Muscle layer of colon (tissue), 2 donors: Measurements from ENCODE around the gene COPS3.

Experiments used
- H3K27ac ChIP-seq: one replicate; pipeline ENCODE4 v1.7.0; 2013; ENCODE audit warnings: low read depth, mild to moderate bottlenecking, low read length, moderate library complexity
- H3K27me3 ChIP-seq, 2 donors: one replicate each; pipeline ENCODE4 v1.7.0; 2013; ENCODE audit warnings: low read length in 2 of 2, mild to moderate bottlenecking in 2 of 2; ENCODE audit not compliant: insufficient read depth in 2 of 2, control insufficient read depth in 1 of 2
- H3K36me3 ChIP-seq: one replicate; pipeline ENCODE4 v1.7.0; 2013; ENCODE audit warnings: mild to moderate bottlenecking, low read length; ENCODE audit not compliant: insufficient read depth
- H3K4me1 ChIP-seq: one replicate; pipeline ENCODE4 v1.7.0; 2013; ENCODE audit warnings: mild to moderate bottlenecking, low read length; ENCODE audit not compliant: insufficient read depth
- H3K4me3 ChIP-seq, 2 donors: one replicate each; pipeline ENCODE4 v1.7.0; 2013; ENCODE audit warnings: low read length in 2 of 2, low read depth in 1 of 2, mild to moderate bottlenecking in 1 of 2, moderate library complexity in 1 of 2
- H3K9ac ChIP-seq: one replicate; pipeline ENCODE4 v1.7.0; 2013; ENCODE audit warnings: low read length
- H3K9me3 ChIP-seq: one replicate; pipeline ENCODE4 v1.7.0; 2013; ENCODE audit warnings: mild to moderate bottlenecking, low read length
- donor health status: abdominal sarcoma.
- donor health status: Adenocarcinoma of cecum.

Gene COPS3

DNA sequence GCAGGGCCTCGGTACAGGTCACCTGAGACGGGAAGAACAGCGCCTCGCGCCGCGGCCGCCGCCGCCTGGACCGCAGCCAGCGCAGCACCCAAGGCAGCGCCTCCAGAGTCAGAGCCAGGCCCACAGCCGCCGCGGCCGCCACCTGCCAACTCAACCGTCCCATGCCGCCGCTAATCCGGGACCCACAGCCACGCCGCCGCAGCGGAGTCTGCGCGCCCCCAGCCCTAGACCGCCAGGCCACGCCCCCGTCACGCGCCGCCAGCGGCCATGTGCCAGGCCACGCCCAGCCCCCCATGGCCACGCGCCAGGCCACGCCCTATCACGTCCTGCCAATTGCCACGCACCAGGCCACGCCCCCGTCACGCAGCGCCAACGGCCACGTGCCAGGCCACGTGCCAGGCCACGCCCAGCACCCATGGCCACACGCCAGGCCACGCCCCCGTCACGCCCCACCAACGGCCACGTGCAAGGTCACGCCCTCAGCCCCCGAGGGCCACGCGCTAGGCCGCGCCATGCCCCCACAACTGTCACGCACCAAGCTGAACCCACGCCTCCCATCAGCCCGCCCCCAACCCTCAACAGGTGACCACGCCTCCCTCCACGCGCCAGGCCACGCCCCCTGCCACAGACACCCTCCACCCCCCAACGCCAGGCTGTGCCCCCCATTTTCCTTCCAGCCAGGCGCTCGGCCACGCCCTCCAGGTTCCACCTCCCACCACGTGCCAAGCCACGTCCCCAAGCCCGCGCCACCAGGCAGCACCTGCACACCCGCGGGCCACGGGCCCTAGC is 74.7 kb downstream of the COPS3 start, which contains the start of gene PLD6:
Gene PLD6 (minus strand): TSS at position 210 of the 789 bp plus-strand sequence. CDS start 47 bp downstream, at position 163.
- Histone ChIP-seq H3K36me3 (peaks cover 11% of the 10 kb centered on the region), H3K9ac (peak within 1 kb of the TSS; percentile 53), H3K4me1 (peaks cover 46% of the 10 kb centered on the region), H3K27me3 (no peaks in the 10 kb centered on the region), H3K9me3 (no peaks in the 10 kb centered on the region), H3K27ac (peak within 1 kb of the TSS; percentile 98), H3K4me3 (peak within 1 kb of the TSS; percentile 52 to 58)

DNA sequence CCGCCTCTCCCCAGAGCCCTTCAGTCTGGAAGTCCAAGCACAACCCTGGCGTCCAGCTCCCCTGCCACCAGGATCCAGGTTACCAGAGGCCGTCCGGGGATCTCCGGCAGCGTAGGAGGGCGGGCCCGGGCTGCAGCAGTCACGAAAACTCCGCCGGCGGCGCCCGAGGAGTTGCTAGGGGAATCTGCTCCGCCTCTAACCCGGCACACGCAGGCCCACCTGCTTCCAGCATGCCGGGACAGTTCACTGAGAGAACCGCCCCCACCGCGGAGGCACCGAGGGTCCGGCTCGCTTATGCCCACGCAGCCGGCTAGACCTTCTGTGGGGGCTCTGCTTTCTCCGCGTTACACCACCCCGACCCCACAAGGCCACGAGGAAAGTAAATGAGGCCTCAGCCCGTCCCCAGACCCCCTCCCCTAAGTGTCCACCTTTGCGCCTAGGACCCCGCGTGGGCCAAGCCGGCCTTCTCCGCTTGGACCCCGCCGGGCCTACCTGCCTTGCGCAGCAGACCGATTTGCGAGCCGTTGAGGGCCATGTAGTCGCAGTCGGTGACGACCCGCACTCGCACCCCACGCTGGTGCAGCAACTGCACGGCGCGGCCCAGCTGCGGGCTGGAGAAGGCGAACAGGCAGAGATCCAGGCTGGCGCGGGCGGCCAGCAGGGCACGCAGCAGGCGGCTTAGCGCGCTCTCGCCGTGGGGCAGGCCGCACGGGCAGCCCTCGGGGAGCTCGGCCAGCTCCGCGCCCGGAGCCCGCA is 75.5 kb downstream of the COPS3 start:
- Histone ChIP-seq H3K9me3 (no peaks in the 10 kb centered on the region), H3K36me3 (peaks cover 11% of the 10 kb centered on the region), H3K27ac (peak overlapping the region; percentile 98), H3K4me3 (peak overlapping the region; percentile 52 to 58), H3K4me1 (peaks cover 54% of the 10 kb centered on the region), H3K27me3 (no peaks in the 10 kb centered on the region), H3K9ac (peak overlapping the region; percentile 49)

GRCh38 chr17:17204635-17205231 is 76.3 kb downstream of the COPS3 start:
- H3K9me3 ChIP-seq, result no peaks in the 10 kb centered on the region
- H3K4me1 ChIP-seq, result peaks cover 62% of the 10 kb centered on the region
- H3K27me3 ChIP-seq, result no peaks in the 10 kb centered on the region
- H3K27ac ChIP-seq, result peak overlapping the region; percentile 98
- H3K9ac ChIP-seq, result peak overlapping the region; percentile 63
- peaks cover 11% of the 10 kb centered on the region for H3K36me3 ChIP-seq
- H3K4me3 ChIP-seq, result peak overlapping the region; percentile 52 to 58

DNA sequence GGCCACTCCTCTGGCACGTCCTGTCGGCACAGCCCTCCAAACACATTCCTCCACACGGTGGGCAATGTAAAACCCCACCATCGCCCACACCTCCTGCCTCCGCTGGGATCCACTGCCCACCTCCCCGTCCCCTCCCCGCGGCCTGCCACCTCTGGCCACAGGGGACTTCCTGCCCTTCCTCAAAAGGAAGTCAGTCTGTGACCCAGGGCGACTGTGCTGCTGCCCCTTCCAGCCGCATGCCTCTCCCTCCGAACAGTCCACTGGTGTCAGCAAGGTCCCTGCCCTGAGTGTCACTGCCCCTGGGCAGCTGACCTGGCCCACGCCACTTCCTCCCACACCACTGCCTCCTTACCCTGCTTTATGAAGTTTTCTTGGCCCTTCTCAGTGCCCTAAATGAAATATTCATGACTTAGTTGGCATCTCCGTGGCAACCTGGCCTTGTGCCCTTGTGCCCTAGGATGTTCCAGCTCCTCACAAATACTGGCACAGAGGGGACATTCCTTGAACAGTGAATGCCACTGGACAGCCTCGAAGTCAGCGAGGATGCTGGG is 76.9 kb downstream of the COPS3 start:
- peak overlapping the region; percentile 98 for H3K27ac ChIP-seq
- peaks cover 66% of the 10 kb centered on the region for H3K4me1 ChIP-seq
- H3K36me3 ChIP-seq, result peaks cover 11% of the 10 kb centered on the region
- no peaks in the 10 kb centered on the region for H3K9me3 ChIP-seq
- H3K27me3 ChIP-seq, result no peaks in the 10 kb centered on the region
- H3K9ac ChIP-seq, result peak overlapping the region; percentile 63
- H3K4me3 ChIP-seq, result peak overlapping the region; percentile 10 to 52

DNA sequence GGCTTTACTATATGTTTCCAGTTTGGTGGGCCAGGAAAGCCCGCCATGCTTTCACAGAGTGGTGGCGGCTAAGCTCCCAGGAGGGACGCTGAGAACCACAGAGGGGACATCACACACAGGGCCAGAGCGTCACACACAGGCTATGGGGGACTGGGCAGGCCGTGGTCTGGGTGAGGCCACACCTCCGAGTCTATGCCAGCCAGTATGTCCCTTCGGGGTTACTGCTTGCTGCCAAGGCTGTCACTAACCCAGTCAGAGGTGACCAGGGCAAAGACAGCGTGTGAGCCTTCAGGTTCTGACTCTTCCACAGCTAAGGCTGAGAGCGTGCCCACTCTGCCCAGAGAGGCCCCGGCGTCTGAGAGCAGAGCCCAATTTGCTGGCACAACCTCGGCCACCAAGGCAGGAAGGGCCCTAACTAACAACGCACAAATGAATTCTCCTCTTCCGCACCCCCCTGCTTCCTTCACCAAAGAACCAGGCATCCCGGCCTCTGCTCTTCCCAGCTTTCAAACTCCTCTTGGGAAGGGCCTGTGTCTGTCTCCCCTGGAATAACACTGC is 77.8 kb downstream of the COPS3 start:
- Histone ChIP-seq H3K9ac (peak overlapping the region; percentile 63), H3K27me3 (no peaks in the 10 kb centered on the region), H3K36me3 (peaks cover 11% of the 10 kb centered on the region), H3K4me1 (peaks cover 66% of the 10 kb centered on the region), H3K4me3 (peak overlapping the region in 1 of 2 donors; percentile 52), H3K9me3 (no peaks in the 10 kb centered on the region), H3K27ac (peak overlapping the region; percentile 98)

DNA sequence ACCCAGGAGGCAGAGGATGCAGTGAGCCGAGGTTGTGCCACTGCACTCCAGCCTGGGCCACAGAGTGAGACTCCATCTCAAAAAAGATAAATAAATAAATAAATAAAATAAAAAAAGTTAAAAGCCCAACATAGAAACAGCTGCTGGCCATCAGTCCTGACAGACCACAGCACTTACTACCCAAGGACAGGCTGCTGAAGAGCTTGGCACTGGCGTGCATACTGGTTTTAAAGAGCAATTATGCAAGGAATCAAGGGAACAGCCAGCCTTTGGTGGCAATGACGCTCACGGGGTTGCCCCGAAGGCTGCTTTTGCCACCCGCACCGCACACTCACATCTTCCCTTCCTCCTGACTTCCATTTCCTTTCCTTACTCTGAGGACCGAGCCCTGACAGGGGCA is 79.1 kb downstream of the COPS3 start:
- no peak overlapping the region for H3K9ac ChIP-seq
- H3K9me3 ChIP-seq, result no peaks in the 10 kb centered on the region
- peak overlapping the region; percentile 98 for H3K27ac ChIP-seq
- peaks cover 72% of the 10 kb centered on the region for H3K4me1 ChIP-seq
- H3K4me3 ChIP-seq, result no peak overlapping the region
- H3K27me3 ChIP-seq, result no peaks in the 10 kb centered on the region
- H3K36me3 ChIP-seq, result peaks cover 11% of the 10 kb centered on the region

- no peaks in the 10 kb centered on the region for H3K9me3 ChIP-seq
- H3K4me3 ChIP-seq, result peak overlapping the region in 1 of 2 donors; percentile 41
- H3K36me3 ChIP-seq, result peaks cover 11% of the 10 kb centered on the region
- H3K27me3 ChIP-seq, result no peaks in the 10 kb centered on the region
- peaks cover 68% of the 10 kb centered on the region for H3K4me1 ChIP-seq
- H3K27ac ChIP-seq, result peak overlapping the region; percentile 87
- H3K9ac ChIP-seq, result peak overlapping the region; percentile 64
These were observed 79.8 kb downstream of the COPS3 start for GRCh38 chr17:17201271-17201670.

DNA sequence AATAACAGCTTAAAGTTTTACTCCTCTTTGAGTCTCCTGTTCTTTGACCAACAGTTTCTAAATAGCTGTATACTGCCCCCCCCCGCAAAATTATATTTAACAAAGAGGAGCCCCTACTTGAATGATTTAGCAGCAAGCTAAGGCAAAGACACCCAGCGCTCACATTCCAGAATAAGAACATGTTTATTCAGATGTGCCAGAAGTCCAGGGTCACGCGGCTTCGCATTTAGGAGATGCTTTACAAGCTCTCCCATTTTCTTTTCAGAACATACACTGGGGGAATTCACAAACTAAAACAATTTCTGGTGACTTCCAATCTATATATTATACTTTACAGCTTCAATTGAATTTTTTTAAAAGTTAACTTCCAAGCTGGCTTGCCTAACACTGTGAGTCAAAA is 80.2 kb downstream of the COPS3 start:
- peak overlapping the region in 1 of 2 donors; percentile 41 for H3K4me3 ChIP-seq
- no peaks in the 10 kb centered on the region for H3K27me3 ChIP-seq
- peak overlapping the region; percentile 64 for H3K9ac ChIP-seq
- no peaks in the 10 kb centered on the region for H3K9me3 ChIP-seq
- H3K4me1 ChIP-seq, result peaks cover 68% of the 10 kb centered on the region
- peak overlapping the region; percentile 87 for H3K27ac ChIP-seq
- peaks cover 11% of the 10 kb centered on the region for H3K36me3 ChIP-seq

GRCh38 chr17:17200311-17200710 is 80.7 kb downstream of the COPS3 start:
- peaks cover 11% of the 10 kb centered on the region for H3K36me3 ChIP-seq
- H3K9ac ChIP-seq, result peak overlapping the region; percentile 64
- H3K27ac ChIP-seq, result peak overlapping the region; percentile 87
- H3K4me1 ChIP-seq, result peaks cover 68% of the 10 kb centered on the region
- H3K27me3 ChIP-seq, result no peaks in the 10 kb centered on the region
- H3K4me3 ChIP-seq, result peak overlapping the region in 1 of 2 donors; percentile 41
- no peaks in the 10 kb centered on the region for H3K9me3 ChIP-seq

GRCh38 chr17:17198281-17198680 is 82.8 kb downstream of the COPS3 start:
- Histone ChIP-seq H3K27ac (no peak overlapping the region), H3K9ac (no peak overlapping the region)

GRCh38 chr17:17196776-17197175 is 84.3 kb downstream of the COPS3 start:
- H3K27me3 ChIP-seq, result no peaks in the 10 kb centered on the region
- H3K36me3 ChIP-seq, result no peaks in the 10 kb centered on the region
- peaks cover 41% of the 10 kb centered on the region for H3K4me1 ChIP-seq
- H3K9me3 ChIP-seq, result no peaks in the 10 kb centered on the region
- H3K9ac ChIP-seq, result no peak overlapping the region
- no peak overlapping the region for H3K27ac ChIP-seq
- H3K4me3 ChIP-seq, result no peak overlapping the region

More at GRCh38 chr17:17198281-17198680, 82.8 kb downstream of the COPS3 start:
- H3K4me3 ChIP-seq, result no peak overlapping the region
- no peaks in the 10 kb centered on the region for H3K27me3 ChIP-seq
- H3K36me3 ChIP-seq, result peaks cover 11% of the 10 kb centered on the region
- peaks cover 48% of the 10 kb centered on the region for H3K4me1 ChIP-seq
- no peaks in the 10 kb centered on the region for H3K9me3 ChIP-seq
